OCI-LY1 (cell line): Measurements from ENCODE around the gene NUP93.

Experiments used
- H2AFZ ChIP-seq: fragments of 200-600 bp; sonication (generic), shearing (Covaris generic); 2 replicates; pipeline ENCODE4 v1.6.0; 2014; ENCODE audit warnings: antibody characterized with exemption, mild to moderate bottlenecking, low read length
- H3F3A ChIP-seq: fragments of 200-600 bp; sonication (generic), shearing (Covaris generic); 2 replicates; pipeline ENCODE4 v1.6.0; 2014; ENCODE audit warnings: mild to moderate bottlenecking, antibody characterized with exemption, low read length, moderate library complexity; ENCODE audit not compliant: insufficient read depth
- H3K27ac ChIP-seq: fragments of 200-600 bp; sonication (generic); 2 replicates; pipeline ENCODE4 v1.5.1; 2014; ENCODE audit warnings: low read length, mixed run types, mild to moderate bottlenecking, low read depth; ENCODE audit not compliant: poor library complexity, severe bottlenecking
- H3K27me3 ChIP-seq: fragments of 200-600 bp; sonication (generic); 2 replicates; pipeline ENCODE4 v1.6.0; 2014; ENCODE audit warnings: antibody characterized with exemption, mild to moderate bottlenecking, low read length, moderate library complexity; ENCODE audit not compliant: insufficient read depth
- H3K36me3 ChIP-seq: fragments of 200-600 bp; sonication (generic); 2 replicates; pipeline ENCODE4 v1.6.1; 2014; ENCODE audit warnings: mild to moderate bottlenecking, antibody characterized with exemption, low read length, moderate library complexity, mixed read lengths; ENCODE audit not compliant: insufficient read depth
- H3K4me1 ChIP-seq: fragments of 200-600 bp; sonication (generic); 2 replicates; pipeline ENCODE4 v1.5.1; 2014; ENCODE audit warnings: mild to moderate bottlenecking, low read length, moderate library complexity; ENCODE audit not compliant: insufficient read depth, severe bottlenecking
- H3K4me2 ChIP-seq: fragments of 200-600 bp; sonication (generic), shearing (Covaris generic); 2 replicates; pipeline ENCODE4 v1.6.1; 2014; ENCODE audit warnings: low read length
- H3K4me3 ChIP-seq: fragments of 200-600 bp; sonication (generic); 2 replicates; pipeline ENCODE4 v1.5.1; 2014; ENCODE audit warnings: low read length, low read depth, mild to moderate bottlenecking, mixed read lengths; ENCODE audit not compliant: poor library complexity, severe bottlenecking
- H3K79me2 ChIP-seq: fragments of 200-600 bp; shearing (Covaris generic); 2 replicates; pipeline ENCODE4 v1.6.1; 2016; ENCODE audit warnings: mixed run types, low read length, mixed read lengths; ENCODE audit not compliant: insufficient read depth
- H3K9ac ChIP-seq: fragments of 200-600 bp; sonication (generic), shearing (Covaris generic); 2 replicates; pipeline ENCODE4 v1.6.1; 2014; ENCODE audit warnings: mild to moderate bottlenecking, low read length, mixed read lengths
- H3K9me2 ChIP-seq: fragments of 200-600 bp; sonication (generic), shearing (Covaris generic); 2 replicates; pipeline ENCODE4 v1.6.1; 2014; ENCODE audit warnings: low read depth, mild to moderate bottlenecking, low read length, mixed read lengths
- H3K9me3 ChIP-seq: fragments of 200-600 bp; shearing (Covaris generic); 2 replicates; pipeline ENCODE4 v1.6.1; 2014; ENCODE audit warnings: low read length, mixed read lengths
- H4K20me1 ChIP-seq: fragments of 200-600 bp; sonication (generic), shearing (Covaris generic); 2 replicates; pipeline ENCODE4 v1.6.0; 2016; ENCODE audit warnings: mild to moderate bottlenecking, low read length; ENCODE audit not compliant: insufficient read depth
- CTCF ChIP-seq: fragments of 200-600 bp; sonication (generic), shearing (Covaris generic); IDR thresholded peaks from 2 replicates; pipeline ENCODE4 v1.5.1; 2017; ENCODE audit warnings: mild to moderate bottlenecking, antibody characterized with exemption, low read length, moderate library complexity, mixed read lengths
- EZH2 ChIP-seq: fragments of 200-600 bp; sonication (generic), shearing (Covaris generic); IDR thresholded peaks from 2 replicates; pipeline ENCODE4 v1.8.0; 2017; ENCODE audit warnings: borderline replicate concordance, mixed run types, mild to moderate bottlenecking, antibody characterized with exemption, low read length, moderate library complexity, mixed read lengths

NUP93 gene

GRCh38 chr16:56869513-56870275 lies 139.8 kb downstream of the NUP93 start:
- TF ChIP-seq CTCF (peak; percentile 52; the same call in 1 of the 2 replicates), EZH2 (no peak)
- Histone ChIP-seq H3K9me2 (no peaks in the 10 kb centered on the region), H3K4me2 (peak overlapping the region; percentile 13; the same call in 1 of the 2 replicates), H3K9ac (no peak overlapping the region), H3K9me3 (no peaks in the 10 kb centered on the region), H4K20me1 (no peaks in the 10 kb centered on the region), H3K36me3 (no peaks in the 10 kb centered on the region), H3K4me3 (no peak overlapping the region), H3K79me2 (no peaks in the 10 kb centered on the region), H3K27ac (no peak overlapping the region), H3K4me1 (peaks cover 22% of the 10 kb centered on the region), H3K27me3 (no peaks in the 10 kb centered on the region), H2AFZ (no peak overlapping the region), H3F3A (no peaks in the 10 kb centered on the region)

- no peaks in the 10 kb centered on the region for H3K9me3 ChIP-seq
- no peaks in the 10 kb centered on the region for H3K79me2 ChIP-seq
- no peak overlapping the region for H3K9ac ChIP-seq
- no peak overlapping the region for H2AFZ ChIP-seq
- no peaks in the 10 kb centered on the region for H3K9me2 ChIP-seq
- H3K27me3 ChIP-seq = no peaks in the 10 kb centered on the region
- H3K36me3 ChIP-seq = no peaks in the 10 kb centered on the region
- H3K4me3 ChIP-seq = no peak overlapping the region
- no peak overlapping the region for H3K27ac ChIP-seq
- no peak for TF ChIP-seq CTCF
- TF ChIP-seq EZH2 = no peak
- H3F3A ChIP-seq = no peaks in the 10 kb centered on the region
- peaks cover 22% of the 10 kb centered on the region for H3K4me1 ChIP-seq
- H3K4me2 ChIP-seq = peak overlapping the region; percentile 13; the same call in 1 of the 2 replicates
- no peaks in the 10 kb centered on the region for H4K20me1 ChIP-seq
Observed at GRCh38 chr16:56870276-56870888, 140.5 kb downstream of the NUP93 start.

DNA sequence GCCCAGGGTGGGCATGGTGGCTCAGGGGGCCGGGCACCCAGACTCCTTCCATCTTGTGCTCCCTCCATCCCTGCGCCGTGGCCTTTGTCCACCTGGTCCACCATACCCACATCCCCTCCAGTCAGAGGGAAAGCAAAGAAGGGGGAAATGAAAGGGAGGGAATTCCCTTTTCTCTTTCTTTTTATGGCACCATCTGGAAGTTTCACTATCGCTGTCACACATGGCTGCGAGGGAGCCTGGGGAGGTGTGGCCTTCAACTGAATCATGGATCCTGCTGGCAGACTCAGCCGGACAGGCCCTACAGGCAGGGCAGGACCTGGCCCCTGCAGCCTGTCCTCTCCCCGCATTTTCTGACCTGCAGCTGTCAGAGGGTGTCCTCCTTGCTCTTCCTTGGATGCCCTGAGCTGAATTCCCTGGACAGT lies 141.3 kb downstream of the NUP93 start:
- Histone ChIP-seq H4K20me1 (no peaks in the 10 kb centered on the region), H3K79me2 (no peaks in the 10 kb centered on the region), H3K4me2 (no peak overlapping the region), H3K9ac (no peak overlapping the region), H3K4me3 (no peak overlapping the region), H3K4me1 (peaks cover 22% of the 10 kb centered on the region), H3K27ac (no peak overlapping the region), H3K36me3 (no peaks in the 10 kb centered on the region), H3K9me2 (no peaks in the 10 kb centered on the region), H3F3A (no peaks in the 10 kb centered on the region), H3K27me3 (no peaks in the 10 kb centered on the region), H2AFZ (no peak overlapping the region), H3K9me3 (no peaks in the 10 kb centered on the region)
- TF ChIP-seq EZH2 (no peak), CTCF (no peak)
